ENCODE results near the gene CCNDBP1.

- TF ChIP-seq CTCF (IDR thresholded peaks at IDR 0.05; ENCODE audit: low read length) = no peak
- no peak for TF ChIP-seq EZH2 (optimal IDR thresholded peaks at IDR 0.05; ENCODE audit: low read depth, low read length)
These were observed 40.7 kb upstream of the CCNDBP1 start for GRCh38 chr15:43144512-43144911.

All from MM.1S (cell line).